OCI-LY1 (cell line): ENCODE data around the gene ARHGEF2.
"Not testable (repeated sequence)": the region's sequence is repeated elsewhere in the genome, so short reads cannot be mapped to it uniquely, and the experiment has no call there.

ENCODE experiments used
- H2AFZ ChIP-seq: fragments of 200-600 bp; sonication (generic), shearing (Covaris generic); 2 replicates; pipeline ENCODE4 v1.6.0; 2014; ENCODE audit warnings: antibody characterized with exemption, mild to moderate bottlenecking, low read length
- H3F3A ChIP-seq: fragments of 200-600 bp; sonication (generic), shearing (Covaris generic); 2 replicates; pipeline ENCODE4 v1.6.0; 2014; ENCODE audit warnings: mild to moderate bottlenecking, antibody characterized with exemption, low read length, moderate library complexity; ENCODE audit not compliant: insufficient read depth
- H3K27ac ChIP-seq: fragments of 200-600 bp; sonication (generic); 2 replicates; pipeline ENCODE4 v1.5.1; 2014; ENCODE audit warnings: low read length, mixed run types, mild to moderate bottlenecking, low read depth; ENCODE audit not compliant: poor library complexity, severe bottlenecking
- H3K27me3 ChIP-seq: fragments of 200-600 bp; sonication (generic); 2 replicates; pipeline ENCODE4 v1.6.0; 2014; ENCODE audit warnings: antibody characterized with exemption, mild to moderate bottlenecking, low read length, moderate library complexity; ENCODE audit not compliant: insufficient read depth
- H3K36me3 ChIP-seq: fragments of 200-600 bp; sonication (generic); 2 replicates; pipeline ENCODE4 v1.6.1; 2014; ENCODE audit warnings: mild to moderate bottlenecking, antibody characterized with exemption, low read length, moderate library complexity, mixed read lengths; ENCODE audit not compliant: insufficient read depth
- H3K4me1 ChIP-seq: fragments of 200-600 bp; sonication (generic); 2 replicates; pipeline ENCODE4 v1.5.1; 2014; ENCODE audit warnings: mild to moderate bottlenecking, low read length, moderate library complexity; ENCODE audit not compliant: insufficient read depth, severe bottlenecking
- H3K4me2 ChIP-seq: fragments of 200-600 bp; sonication (generic), shearing (Covaris generic); 2 replicates; pipeline ENCODE4 v1.6.1; 2014; ENCODE audit warnings: low read length
- H3K4me3 ChIP-seq: fragments of 200-600 bp; sonication (generic); 2 replicates; pipeline ENCODE4 v1.5.1; 2014; ENCODE audit warnings: low read length, low read depth, mild to moderate bottlenecking, mixed read lengths; ENCODE audit not compliant: poor library complexity, severe bottlenecking
- H3K79me2 ChIP-seq: fragments of 200-600 bp; shearing (Covaris generic); 2 replicates; pipeline ENCODE4 v1.6.1; 2016; ENCODE audit warnings: mixed run types, low read length, mixed read lengths; ENCODE audit not compliant: insufficient read depth
- H3K9ac ChIP-seq: fragments of 200-600 bp; sonication (generic), shearing (Covaris generic); 2 replicates; pipeline ENCODE4 v1.6.1; 2014; ENCODE audit warnings: mild to moderate bottlenecking, low read length, mixed read lengths
- H3K9me2 ChIP-seq: fragments of 200-600 bp; sonication (generic), shearing (Covaris generic); 2 replicates; pipeline ENCODE4 v1.6.1; 2014; ENCODE audit warnings: low read depth, mild to moderate bottlenecking, low read length, mixed read lengths
- H3K9me3 ChIP-seq: fragments of 200-600 bp; shearing (Covaris generic); 2 replicates; pipeline ENCODE4 v1.6.1; 2014; ENCODE audit warnings: low read length, mixed read lengths
- H4K20me1 ChIP-seq: fragments of 200-600 bp; sonication (generic), shearing (Covaris generic); 2 replicates; pipeline ENCODE4 v1.6.0; 2016; ENCODE audit warnings: mild to moderate bottlenecking, low read length; ENCODE audit not compliant: insufficient read depth
- EZH2 ChIP-seq: fragments of 200-600 bp; sonication (generic), shearing (Covaris generic); IDR thresholded peaks from 2 replicates; pipeline ENCODE4 v1.8.0; 2017; ENCODE audit warnings: borderline replicate concordance, mixed run types, mild to moderate bottlenecking, antibody characterized with exemption, low read length, moderate library complexity, mixed read lengths
- TF ChIP-seq, protein P1 (sequence below): fragments of 200-600 bp; sonication (generic), shearing (Covaris generic); IDR thresholded peaks from 2 replicates; pipeline ENCODE4 v1.5.1; 2017; ENCODE audit warnings: mild to moderate bottlenecking, antibody characterized with exemption, low read length, moderate library complexity, mixed read lengths

ARHGEF2 gene

GRCh38 chr1:155931332-155932038, 46.9 kb downstream of the ARHGEF2 start:
- Histone ChIP-seq H3K4me2 (peak overlapping the region; percentile 76), H3K4me1 (peaks cover 41% of the 10 kb centered on the region), H2AFZ (no peak overlapping the region), H3K9me3 (no peaks in the 10 kb centered on the region), H3K4me3 (peak overlapping the region; percentile 90), H4K20me1 (no peaks in the 10 kb centered on the region), H3K79me2 (peaks cover 34% of the 10 kb centered on the region), H3K9ac (peak overlapping the region; percentile 95; the same call in 1 of the 2 replicates), H3K36me3 (peaks cover 75% of the 10 kb centered on the region), H3K27me3 (no peaks in the 10 kb centered on the region), H3K27ac (no peak overlapping the region), H3K9me2 (no peaks in the 10 kb centered on the region), H3F3A (peaks cover 5% of the 10 kb centered on the region; the same call in 1 of the 2 replicates)
- TF ChIP-seq, protein P1, sequence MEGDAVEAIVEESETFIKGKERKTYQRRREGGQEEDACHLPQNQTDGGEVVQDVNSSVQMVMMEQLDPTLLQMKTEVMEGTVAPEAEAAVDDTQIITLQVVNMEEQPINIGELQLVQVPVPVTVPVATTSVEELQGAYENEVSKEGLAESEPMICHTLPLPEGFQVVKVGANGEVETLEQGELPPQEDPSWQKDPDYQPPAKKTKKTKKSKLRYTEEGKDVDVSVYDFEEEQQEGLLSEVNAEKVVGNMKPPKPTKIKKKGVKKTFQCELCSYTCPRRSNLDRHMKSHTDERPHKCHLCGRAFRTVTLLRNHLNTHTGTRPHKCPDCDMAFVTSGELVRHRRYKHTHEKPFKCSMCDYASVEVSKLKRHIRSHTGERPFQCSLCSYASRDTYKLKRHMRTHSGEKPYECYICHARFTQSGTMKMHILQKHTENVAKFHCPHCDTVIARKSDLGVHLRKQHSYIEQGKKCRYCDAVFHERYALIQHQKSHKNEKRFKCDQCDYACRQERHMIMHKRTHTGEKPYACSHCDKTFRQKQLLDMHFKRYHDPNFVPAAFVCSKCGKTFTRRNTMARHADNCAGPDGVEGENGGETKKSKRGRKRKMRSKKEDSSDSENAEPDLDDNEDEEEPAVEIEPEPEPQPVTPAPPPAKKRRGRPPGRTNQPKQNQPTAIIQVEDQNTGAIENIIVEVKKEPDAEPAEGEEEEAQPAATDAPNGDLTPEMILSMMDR, result no peak
- TF ChIP-seq EZH2, result no peak

DNA sequence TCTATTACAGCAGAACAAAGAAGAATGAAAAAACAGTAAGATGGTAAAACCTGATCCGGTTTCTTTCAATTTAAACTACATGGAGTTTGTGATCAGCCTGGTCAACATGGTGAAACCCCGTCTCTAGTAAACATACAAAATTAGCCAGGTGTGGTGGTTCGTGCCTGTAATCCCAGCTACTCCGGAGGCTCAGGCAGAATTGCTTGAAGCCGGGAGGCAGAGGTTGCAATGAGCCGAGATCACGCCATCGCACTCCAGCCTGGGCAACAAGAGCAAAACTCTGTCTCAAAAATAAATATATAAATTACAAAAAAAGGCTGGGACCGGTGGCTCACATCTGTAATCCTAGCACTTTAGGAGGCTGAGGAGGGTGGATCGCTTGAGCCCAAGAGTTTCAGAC, 47.6 kb downstream of the ARHGEF2 start:
- not testable (repeated sequence) for H2AFZ ChIP-seq, H4K20me1 ChIP-seq, H3K27me3 ChIP-seq, H3K4me3 ChIP-seq, H3K27ac ChIP-seq, H3K9me3 ChIP-seq, H3K9me2 ChIP-seq, H3K9ac ChIP-seq, H3F3A ChIP-seq
- peak overlapping the region; percentile 76; the same call in 1 of the 2 replicates for H3K4me2 ChIP-seq
- peaks cover 41% of the 10 kb centered on the region for H3K4me1 ChIP-seq
- peaks cover 82% of the 10 kb centered on the region for H3K36me3 ChIP-seq
- peaks cover 34% of the 10 kb centered on the region for H3K79me2 ChIP-seq

GRCh38 chr1:155929057-155929456, 49.3 kb downstream of the ARHGEF2 start:
- TF ChIP-seq, protein P1, result no peak
- TF ChIP-seq EZH2, result no peak
- H2AFZ ChIP-seq, result no peak overlapping the region
- no peak overlapping the region for H3K27ac ChIP-seq
- no peaks in the 10 kb centered on the region for H3K27me3 ChIP-seq
- H3K79me2 ChIP-seq, result peaks cover 34% of the 10 kb centered on the region
- no peak overlapping the region for H3K4me3 ChIP-seq
- no peaks in the 10 kb centered on the region for H4K20me1 ChIP-seq
- H3K36me3 ChIP-seq, result peaks cover 98% of the 10 kb centered on the region
- H3F3A ChIP-seq, result no peaks in the 10 kb centered on the region
- H3K9me3 ChIP-seq, result no peaks in the 10 kb centered on the region
- H3K4me2 ChIP-seq, result no peak overlapping the region
- H3K9ac ChIP-seq, result no peak overlapping the region
- no peaks in the 10 kb centered on the region for H3K9me2 ChIP-seq
- peaks cover 33% of the 10 kb centered on the region for H3K4me1 ChIP-seq

- 0 out of 2 replicates have a peak, but pooled peaks cover 4% of the 10 kb centered on the region for H3K79me2 ChIP-seq
- H3K36me3 ChIP-seq, result peaks cover 98% of the 10 kb centered on the region
- no peaks in the 10 kb centered on the region for H3K9me3 ChIP-seq
- H3K9ac ChIP-seq, result no peak overlapping the region
- H2AFZ ChIP-seq, result no peak overlapping the region
- H3K4me1 ChIP-seq, result peaks cover 4% of the 10 kb centered on the region
- H3K4me3 ChIP-seq, result no peak overlapping the region
- no peaks in the 10 kb centered on the region for H3F3A ChIP-seq
- H3K27ac ChIP-seq, result no peak overlapping the region
- H4K20me1 ChIP-seq, result no peaks in the 10 kb centered on the region
- H3K27me3 ChIP-seq, result no peaks in the 10 kb centered on the region
- TF ChIP-seq, protein P1, result no peak
- TF ChIP-seq EZH2, result no peak
- no peak overlapping the region for H3K4me2 ChIP-seq
- no peaks in the 10 kb centered on the region for H3K9me2 ChIP-seq
Measured at GRCh38 chr1:155925506-155925905, 52.8 kb downstream of the ARHGEF2 start.
